ENCODE results near the gene PKNOX2.

GRCh38 chr11:125464666-125465065 lies 300.1 kb downstream of the PKNOX2 start:
- TF ChIP-seq CTCF (IDR thresholded peaks at IDR 0.05) (no peak), POLR2AphosphoS5 (IDR thresholded peaks at IDR 0.05) (no peak)

Data from esophagus muscularis mucosa (tissue), 3 donors.